ENCODE measurements around the gene PSME3. TPM values are rescaled to one million over a fixed set of nuclear protein-coding genes. Genes with fewer than 3 reads are reported as not detected.

The PSME3 gene
- polyA plus RNA-seq, 1 of the 3 experiments (the other 2 are of a cell fraction) = 139 TPM

DNA sequence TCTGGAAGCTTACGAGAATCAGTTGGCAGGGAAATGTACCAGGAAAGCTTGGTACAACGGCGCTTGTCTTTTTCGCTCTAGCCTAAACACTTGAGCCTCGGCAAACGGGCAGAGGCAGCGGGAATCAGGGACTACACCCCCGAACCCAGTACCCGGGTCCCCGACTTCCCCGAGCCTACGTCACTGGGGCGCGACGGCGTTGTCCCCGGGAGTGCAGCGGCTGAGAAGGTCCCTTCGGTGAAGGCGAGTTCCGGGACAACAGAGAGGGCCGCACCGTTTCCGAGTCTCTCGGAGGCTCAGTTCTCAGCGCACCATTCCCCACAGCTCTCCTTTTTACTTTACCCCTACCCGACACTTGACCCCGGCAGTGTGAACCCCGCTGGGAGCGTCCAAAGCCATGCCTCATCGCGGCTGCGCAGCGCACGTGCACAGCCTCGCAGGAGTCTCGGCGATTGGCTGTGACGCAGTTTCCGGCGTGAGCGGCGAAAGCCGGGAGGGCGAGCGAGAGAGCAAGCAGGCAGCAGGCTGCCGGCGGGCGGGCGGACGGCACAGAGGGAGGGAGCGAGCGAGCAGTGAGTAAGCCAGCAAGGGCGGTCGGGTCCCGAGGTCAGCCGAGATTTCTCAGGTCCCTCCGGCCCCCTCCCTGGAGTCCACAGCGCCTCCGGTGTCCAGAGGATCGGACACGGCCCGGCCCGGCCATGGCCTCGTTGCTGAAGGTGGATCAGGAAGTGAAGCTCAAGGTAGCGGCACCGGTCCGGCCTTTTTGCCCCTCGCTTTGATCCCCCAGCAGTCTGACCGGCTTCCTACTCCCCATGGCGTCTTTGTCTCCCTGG is at the start of gene PSME3 (continued):
- no peak for TF ChIP-seq FOXM1 (IDR thresholded peaks at IDR 0.05; ENCODE audit: low read depth)
- TF ChIP-seq POLR2AphosphoS5 (IDR thresholded peaks at IDR 0.05; ENCODE audit: low read depth, low read length) = peak; percentile 94
- TF ChIP-seq, protein P1, sequence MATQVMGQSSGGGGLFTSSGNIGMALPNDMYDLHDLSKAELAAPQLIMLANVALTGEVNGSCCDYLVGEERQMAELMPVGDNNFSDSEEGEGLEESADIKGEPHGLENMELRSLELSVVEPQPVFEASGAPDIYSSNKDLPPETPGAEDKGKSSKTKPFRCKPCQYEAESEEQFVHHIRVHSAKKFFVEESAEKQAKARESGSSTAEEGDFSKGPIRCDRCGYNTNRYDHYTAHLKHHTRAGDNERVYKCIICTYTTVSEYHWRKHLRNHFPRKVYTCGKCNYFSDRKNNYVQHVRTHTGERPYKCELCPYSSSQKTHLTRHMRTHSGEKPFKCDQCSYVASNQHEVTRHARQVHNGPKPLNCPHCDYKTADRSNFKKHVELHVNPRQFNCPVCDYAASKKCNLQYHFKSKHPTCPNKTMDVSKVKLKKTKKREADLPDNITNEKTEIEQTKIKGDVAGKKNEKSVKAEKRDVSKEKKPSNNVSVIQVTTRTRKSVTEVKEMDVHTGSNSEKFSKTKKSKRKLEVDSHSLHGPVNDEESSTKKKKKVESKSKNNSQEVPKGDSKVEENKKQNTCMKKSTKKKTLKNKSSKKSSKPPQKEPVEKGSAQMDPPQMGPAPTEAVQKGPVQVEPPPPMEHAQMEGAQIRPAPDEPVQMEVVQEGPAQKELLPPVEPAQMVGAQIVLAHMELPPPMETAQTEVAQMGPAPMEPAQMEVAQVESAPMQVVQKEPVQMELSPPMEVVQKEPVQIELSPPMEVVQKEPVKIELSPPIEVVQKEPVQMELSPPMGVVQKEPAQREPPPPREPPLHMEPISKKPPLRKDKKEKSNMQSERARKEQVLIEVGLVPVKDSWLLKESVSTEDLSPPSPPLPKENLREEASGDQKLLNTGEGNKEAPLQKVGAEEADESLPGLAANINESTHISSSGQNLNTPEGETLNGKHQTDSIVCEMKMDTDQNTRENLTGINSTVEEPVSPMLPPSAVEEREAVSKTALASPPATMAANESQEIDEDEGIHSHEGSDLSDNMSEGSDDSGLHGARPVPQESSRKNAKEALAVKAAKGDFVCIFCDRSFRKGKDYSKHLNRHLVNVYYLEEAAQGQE (IDR thresholded peaks at IDR 0.05; ENCODE audit: low read depth, low read length) = no peak; the same call in 1 of the 2 replicates
- TF ChIP-seq SIN3A (IDR thresholded peaks at IDR 0.05; ENCODE audit: borderline replicate concordance, low read depth, low read length) = peak; percentile 60; the same call in 1 of the 2 replicates
- no peak for TF ChIP-seq JUND (IDR thresholded peaks at IDR 0.05)
- peak; percentile 42; the same call in 1 of the 2 replicates for TF ChIP-seq FOXJ3 (CRISPR knock-in tag; IDR thresholded peaks at IDR 0.05)

DNA sequence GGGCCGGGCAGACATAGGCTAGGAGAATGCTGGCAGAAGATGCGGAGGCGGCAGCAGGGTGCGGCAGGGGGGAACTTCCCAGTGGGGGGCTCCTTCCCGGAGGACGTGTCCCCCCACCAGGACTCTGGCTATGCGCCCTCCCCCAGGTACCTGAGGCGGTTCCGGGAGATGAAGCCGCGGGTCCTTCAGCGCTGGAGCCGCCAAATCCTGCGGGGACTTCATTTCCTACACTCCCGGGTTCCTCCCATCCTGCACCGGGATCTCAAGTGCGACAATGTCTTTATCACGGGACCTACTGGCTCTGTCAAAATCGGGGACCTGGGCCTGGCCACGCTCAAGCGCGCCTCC is 49.4 kb upstream of the PSME3 start:
- H3K27ac ChIP-seq (ENCODE audit: low read depth in 2 of 2, low read length in 1 of 2) = peak overlapping the region in 1 of 2 experiments; percentile 58; a peak in 1 of 4 replicates
- no peak for DNase-seq
- H2AFZ ChIP-seq (ENCODE audit: low read depth) = no peak overlapping the region
- H3K4me1 ChIP-seq (ENCODE audit: control insufficient read depth in 1 of 2, insufficient read depth in 2 of 2, low read depth in 1 of 2, low read length in 1 of 2) = peaks cover 14% of the 10 kb centered on the region in 2 experiments; a peak in 3 of 4 replicates
- H3K9me2 ChIP-seq = no peaks in the 10 kb centered on the region
- no peaks in the 10 kb centered on the region for H3K27me3 ChIP-seq (ENCODE audit: insufficient read depth)
- TF ChIP-seq, protein P1 (IDR thresholded peaks at IDR 0.05; ENCODE audit: low read depth, low read length) = no peak
- TF ChIP-seq EZH2phosphoT487 (IDR thresholded peaks at IDR 0.05; ENCODE audit: borderline replicate concordance, low read depth) (no peak), SMC3 (IDR thresholded peaks at IDR 0.05; ENCODE audit: low read depth, low read length) (no peak), YY1 (IDR thresholded peaks at IDR 0.05; ENCODE audit: low read depth) (no peak), POLR2AphosphoS5 (IDR thresholded peaks at IDR 0.05; ENCODE audit: low read depth, low read length) (no peak), ELF1 (IDR thresholded peaks at IDR 0.05) (no peak), MEF2A (IDR thresholded peaks at IDR 0.05; ENCODE audit: borderline replicate concordance, low read depth) (no peak)
- H3K36me3 ChIP-seq (replicated peaks in 1 of 2; ENCODE audit: control insufficient read depth in 1 of 2, insufficient read depth in 2 of 2, low read length in 1 of 2) = peaks cover 10 to 15% of the 10 kb centered on the region in 2 experiments
- peaks cover 49% of the 10 kb centered on the region for H3K79me2 ChIP-seq (ENCODE audit: insufficient read depth)
- H3F3A ChIP-seq (replicated peaks; ENCODE audit: insufficient read depth) = peaks cover 4% of the 10 kb centered on the region
- H3K9me3 ChIP-seq = no peaks in the 10 kb centered on the region
- ChIA-PET CTCF (no interaction called here), POLR2A (no interaction called here)
- no peak overlapping the region; a peak in 1 of 4 replicates for H3K4me3 ChIP-seq (ENCODE audit: low read depth in 2 of 2, low read length in 1 of 2)
- no peaks in the 10 kb centered on the region for H4K20me1 ChIP-seq (ENCODE audit: insufficient read depth)
- no peak overlapping the region for H3K9ac ChIP-seq
- 82% methylated on average over 22 of the region's 22 CpGs for WGBS (ENCODE audit: low lambda C conversion rate)
- peak overlapping the region; percentile 98 for H3K4me2 ChIP-seq
